Neural cell (in vitro differentiated cells): ENCODE results near the gene PCGF1. TPM values are rescaled to one million over a fixed set of nuclear protein-coding genes. Genes with fewer than 3 reads are reported as not detected.

Experiments used
- H2AFZ ChIP-seq: fragments of 200-600, 300-800 bp; sonication (generic), shearing (Covaris generic); 2 replicates; pipeline ENCODE4 v1.6.0; 2014; ENCODE audit warnings: low read depth, mild to moderate bottlenecking, antibody characterized with exemption, low read length, moderate library complexity
- H3F3A ChIP-seq: fragments of 200-600 bp; shearing (Covaris generic); 2 replicates; pipeline ENCODE4 v1.6.1; 2016; ENCODE audit warnings: mild to moderate bottlenecking, moderate library complexity, mixed read lengths, antibody characterized with exemption, low read length; ENCODE audit not compliant: insufficient read depth, poor library complexity, severe bottlenecking
- H3K27ac ChIP-seq: fragments of 200-600, 300-800 bp; sonication (generic), shearing (Covaris generic); 2 replicates; pipeline ENCODE4 v1.5.1; 2014; ENCODE audit warnings: mild to moderate bottlenecking, low read length, moderate library complexity
- H3K27me3 ChIP-seq: fragments of 300-800, 200-600 bp; sonication (generic), shearing (Covaris generic); 2 replicates; pipeline ENCODE4 v1.6.0; 2014; ENCODE audit warnings: mild to moderate bottlenecking, low read depth, low read length, moderate library complexity; ENCODE audit not compliant: insufficient read depth
- H3K36me3 ChIP-seq: fragments of 300-800, 200-600 bp; sonication (generic), shearing (Covaris generic); 2 replicates; pipeline ENCODE4 v1.5.1; 2014; ENCODE audit warnings: mild to moderate bottlenecking, antibody characterized with exemption, low read length, moderate library complexity; ENCODE audit not compliant: insufficient read depth
- H3K4me2 ChIP-seq: fragments of 300-800, 200-600 bp; sonication (generic), shearing (Covaris generic); 2 replicates; pipeline ENCODE4 v1.6.0; 2014; ENCODE audit warnings: mild to moderate bottlenecking, low read length
- H3K4me3 ChIP-seq: fragments of 300-800, 200-600 bp; sonication (generic), shearing (Covaris generic); 2 replicates; pipeline ENCODE4 v1.5.1; 2014; ENCODE audit warnings: mild to moderate bottlenecking, low read length, moderate library complexity
- H3K79me2 ChIP-seq: fragments of 200-600 bp; shearing (Covaris generic); replicated peaks from 2 replicates; pipeline ENCODE4 v1.6.0; 2014; ENCODE audit warnings: mild to moderate bottlenecking, low read length, moderate library complexity; ENCODE audit not compliant: insufficient read depth
- H3K9ac ChIP-seq: fragments of 300-800, 200-600 bp; sonication (generic), shearing (Covaris generic); 2 replicates; pipeline ENCODE4 v1.6.1; 2016; ENCODE audit warnings: mild to moderate bottlenecking, low read length, mixed read lengths
- H3K9me2 ChIP-seq: fragments of 200-600 bp; shearing (Covaris generic); 2 replicates; pipeline ENCODE4 v1.6.1; 2016; ENCODE audit warnings: mild to moderate bottlenecking, low read length, mixed read lengths; ENCODE audit not compliant: insufficient read depth
- H3K9me3 ChIP-seq: fragments of 200-600, 300-800 bp; sonication (generic), shearing (Covaris generic); 2 replicates; pipeline ENCODE4 v1.6.1; 2016; ENCODE audit warnings: mild to moderate bottlenecking, mixed run types, low read length, moderate library complexity, mixed read lengths
- H4K20me1 ChIP-seq: fragments of 200-600 bp; shearing (Covaris generic); 2 replicates; pipeline ENCODE4 v1.6.1; 2016; ENCODE audit warnings: mild to moderate bottlenecking, mixed run types; ENCODE audit not compliant: insufficient read depth
- EP300 ChIP-seq: fragments of 450-650 bp; conservative IDR thresholded peaks from 2 replicates; pipeline ENCODE4 v1.6.1; 2014; ENCODE audit warnings: antibody characterized with exemption, mild to moderate bottlenecking, moderate library complexity; ENCODE audit not compliant: poor library complexity, severe bottlenecking
- EZH2 ChIP-seq: fragments of 200-600, 300-800 bp; shearing (Covaris generic), sonication (generic); IDR thresholded peaks from 2 replicates; pipeline ENCODE4 v1.6.1; 2014; ENCODE audit warnings: antibody characterized with exemption, low read length, borderline replicate concordance, mild to moderate bottlenecking; ENCODE audit not compliant: insufficient read depth, poor library complexity, severe bottlenecking
- MXI1 ChIP-seq: fragments of 450-650 bp; conservative IDR thresholded peaks from 2 replicates; pipeline ENCODE4 v1.6.1; 2014; ENCODE audit warnings: antibody characterized with exemption, mild to moderate bottlenecking; ENCODE audit not compliant: poor library complexity, severe bottlenecking
- POLR2AphosphoS5 ChIP-seq: IDR thresholded peaks from 2 replicates; pipeline ENCODE4 v1.6.1; 2012
- RAD21 ChIP-seq: fragments of 450-650 bp; conservative IDR thresholded peaks from 2 replicates; pipeline ENCODE4 v1.6.1; 2014; ENCODE audit warnings: antibody characterized with exemption, mild to moderate bottlenecking, moderate library complexity
- SMC3 ChIP-seq: fragments of 450-650 bp; conservative IDR thresholded peaks from 2 replicates; pipeline ENCODE4 v1.6.1; 2014; ENCODE audit warnings: antibody characterized with exemption, mild to moderate bottlenecking, moderate library complexity; ENCODE audit not compliant: poor library complexity
- TAF1 ChIP-seq: IDR thresholded peaks from 2 replicates; pipeline ENCODE4 v1.6.1; 2012; ENCODE audit warnings: low read depth
- polyA plus RNA-seq: library from polyadenylated mRNA; depleted of rRNA; stranded (reverse); fragments of >200 nt; gene quantifications from 2 replicates; pipeline ENCODE4 v1.2.3, GENCODE V29; 2014
- TF ChIP-seq, protein P1 (sequence below): IDR thresholded peaks from 2 replicates; pipeline ENCODE4 v1.6.1; 2012; ENCODE audit warnings: borderline replicate concordance
- TF ChIP-seq, protein P2 (sequence below): fragments of 450-650 bp; IDR thresholded peaks from 2 replicates; pipeline ENCODE4 v1.5.1; 2014; ENCODE audit warnings: antibody characterized with exemption, mild to moderate bottlenecking, moderate library complexity; ENCODE audit not compliant: poor library complexity, severe bottlenecking

The PCGF1 gene
- polyA plus RNA-seq, 1 donor from 2014 or later = 30.2 TPM

DNA sequence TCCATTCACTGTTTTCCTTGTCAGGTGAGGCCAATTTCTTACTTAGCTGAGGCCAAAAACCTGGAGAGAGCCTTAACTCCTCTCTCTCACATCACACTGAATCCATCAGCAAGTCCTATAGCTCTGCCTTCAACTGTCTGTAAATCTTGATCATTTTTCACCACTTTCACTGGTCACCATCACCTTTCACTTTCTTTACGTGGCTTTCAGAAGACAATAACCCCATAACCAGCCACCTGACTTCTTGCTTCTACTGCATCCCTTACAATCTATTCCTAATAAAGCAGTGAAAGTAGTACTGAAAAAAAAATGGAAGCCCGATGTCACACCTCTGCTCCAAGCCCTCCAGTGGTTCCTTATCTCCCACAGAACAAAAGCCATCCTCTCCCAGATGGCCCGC lies 38.5 kb upstream of the PCGF1 start:
- no peak overlapping the region for H3K4me3 ChIP-seq
- peaks cover 30% of the 10 kb centered on the region for H3K27me3 ChIP-seq
- H4K20me1 ChIP-seq = no peaks in the 10 kb centered on the region

GRCh38 chr2:74544634-74545033 lies 37.1 kb upstream of the PCGF1 start:
- Histone ChIP-seq H3K79me2 (no peaks in the 10 kb centered on the region), H3K4me3 (no peak overlapping the region), H4K20me1 (no peaks in the 10 kb centered on the region), H3K4me2 (no peak overlapping the region), H3K9me3 (no peaks in the 10 kb centered on the region), H2AFZ (no peak overlapping the region), H3F3A (no peaks in the 10 kb centered on the region), H3K27me3 (peaks cover 20% of the 10 kb centered on the region), H3K36me3 (no peaks in the 10 kb centered on the region), H3K9ac (no peak overlapping the region), H3K9me2 (no peaks in the 10 kb centered on the region), H3K27ac (no peak overlapping the region)
- TF ChIP-seq, protein P1, sequence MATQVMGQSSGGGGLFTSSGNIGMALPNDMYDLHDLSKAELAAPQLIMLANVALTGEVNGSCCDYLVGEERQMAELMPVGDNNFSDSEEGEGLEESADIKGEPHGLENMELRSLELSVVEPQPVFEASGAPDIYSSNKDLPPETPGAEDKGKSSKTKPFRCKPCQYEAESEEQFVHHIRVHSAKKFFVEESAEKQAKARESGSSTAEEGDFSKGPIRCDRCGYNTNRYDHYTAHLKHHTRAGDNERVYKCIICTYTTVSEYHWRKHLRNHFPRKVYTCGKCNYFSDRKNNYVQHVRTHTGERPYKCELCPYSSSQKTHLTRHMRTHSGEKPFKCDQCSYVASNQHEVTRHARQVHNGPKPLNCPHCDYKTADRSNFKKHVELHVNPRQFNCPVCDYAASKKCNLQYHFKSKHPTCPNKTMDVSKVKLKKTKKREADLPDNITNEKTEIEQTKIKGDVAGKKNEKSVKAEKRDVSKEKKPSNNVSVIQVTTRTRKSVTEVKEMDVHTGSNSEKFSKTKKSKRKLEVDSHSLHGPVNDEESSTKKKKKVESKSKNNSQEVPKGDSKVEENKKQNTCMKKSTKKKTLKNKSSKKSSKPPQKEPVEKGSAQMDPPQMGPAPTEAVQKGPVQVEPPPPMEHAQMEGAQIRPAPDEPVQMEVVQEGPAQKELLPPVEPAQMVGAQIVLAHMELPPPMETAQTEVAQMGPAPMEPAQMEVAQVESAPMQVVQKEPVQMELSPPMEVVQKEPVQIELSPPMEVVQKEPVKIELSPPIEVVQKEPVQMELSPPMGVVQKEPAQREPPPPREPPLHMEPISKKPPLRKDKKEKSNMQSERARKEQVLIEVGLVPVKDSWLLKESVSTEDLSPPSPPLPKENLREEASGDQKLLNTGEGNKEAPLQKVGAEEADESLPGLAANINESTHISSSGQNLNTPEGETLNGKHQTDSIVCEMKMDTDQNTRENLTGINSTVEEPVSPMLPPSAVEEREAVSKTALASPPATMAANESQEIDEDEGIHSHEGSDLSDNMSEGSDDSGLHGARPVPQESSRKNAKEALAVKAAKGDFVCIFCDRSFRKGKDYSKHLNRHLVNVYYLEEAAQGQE = no peak
- TF ChIP-seq, protein P2, sequence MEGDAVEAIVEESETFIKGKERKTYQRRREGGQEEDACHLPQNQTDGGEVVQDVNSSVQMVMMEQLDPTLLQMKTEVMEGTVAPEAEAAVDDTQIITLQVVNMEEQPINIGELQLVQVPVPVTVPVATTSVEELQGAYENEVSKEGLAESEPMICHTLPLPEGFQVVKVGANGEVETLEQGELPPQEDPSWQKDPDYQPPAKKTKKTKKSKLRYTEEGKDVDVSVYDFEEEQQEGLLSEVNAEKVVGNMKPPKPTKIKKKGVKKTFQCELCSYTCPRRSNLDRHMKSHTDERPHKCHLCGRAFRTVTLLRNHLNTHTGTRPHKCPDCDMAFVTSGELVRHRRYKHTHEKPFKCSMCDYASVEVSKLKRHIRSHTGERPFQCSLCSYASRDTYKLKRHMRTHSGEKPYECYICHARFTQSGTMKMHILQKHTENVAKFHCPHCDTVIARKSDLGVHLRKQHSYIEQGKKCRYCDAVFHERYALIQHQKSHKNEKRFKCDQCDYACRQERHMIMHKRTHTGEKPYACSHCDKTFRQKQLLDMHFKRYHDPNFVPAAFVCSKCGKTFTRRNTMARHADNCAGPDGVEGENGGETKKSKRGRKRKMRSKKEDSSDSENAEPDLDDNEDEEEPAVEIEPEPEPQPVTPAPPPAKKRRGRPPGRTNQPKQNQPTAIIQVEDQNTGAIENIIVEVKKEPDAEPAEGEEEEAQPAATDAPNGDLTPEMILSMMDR = no peak
- TF ChIP-seq EP300 (no peak), TAF1 (no peak), EZH2 (no peak), MXI1 (no peak), POLR2AphosphoS5 (no peak), SMC3 (no peak), RAD21 (no peak)

More for the DNA sequence above, 38.5 kb upstream of the PCGF1 start:
- TF ChIP-seq MXI1 = no peak
- no peak for TF ChIP-seq SMC3
- TF ChIP-seq POLR2AphosphoS5 = no peak
- no peak for TF ChIP-seq EZH2
- TF ChIP-seq TAF1 = no peak
- no peak for TF ChIP-seq EP300
- TF ChIP-seq, protein P1 = no peak
- TF ChIP-seq, protein P2 = no peak
- TF ChIP-seq RAD21 = no peak
- no peaks in the 10 kb centered on the region for H3K36me3 ChIP-seq
- no peak overlapping the region for H3K9ac ChIP-seq
- H3K79me2 ChIP-seq = no peaks in the 10 kb centered on the region
- H3F3A ChIP-seq = no peaks in the 10 kb centered on the region
- H3K9me3 ChIP-seq = no peaks in the 10 kb centered on the region
- H3K27ac ChIP-seq = no peak overlapping the region
- H2AFZ ChIP-seq = no peak overlapping the region
- H3K9me2 ChIP-seq = no peaks in the 10 kb centered on the region
- no peak overlapping the region for H3K4me2 ChIP-seq
